Activated CD4-positive, CD25-positive, alpha-beta regulatory T cell treated with anti-CD3 and anti-CD28 coated beads, Interleukin-2, amount 50 U/mL, for 16 hours (primary cell): ENCODE measurements around the gene NFYC.

Experiments
- DNase-seq: peaks from one replicate; pipeline ENCODE4 v3.0.0-alpha.2; 2020; ENCODE audit warnings: low read depth, low spot score

The NFYC gene

DNA sequence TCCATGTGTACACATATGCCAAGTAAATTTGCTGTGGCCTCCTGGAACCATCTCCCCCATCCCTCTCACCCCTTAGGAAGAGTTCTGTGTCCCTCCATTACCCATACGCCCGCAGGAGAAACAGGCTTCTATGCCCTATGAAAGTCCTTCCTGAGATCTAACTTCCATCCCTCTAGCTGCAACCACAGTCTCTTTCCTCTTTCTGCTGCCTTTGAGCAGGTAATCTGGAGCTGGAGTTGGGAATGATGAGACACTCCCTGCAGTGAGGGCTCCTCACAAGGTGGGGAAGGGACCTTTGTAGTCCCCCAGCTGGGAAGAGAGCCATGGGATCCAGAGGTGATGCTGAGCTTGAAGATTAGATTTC lies 90.1 kb downstream of the NFYC start:
- no peak for DNase-seq

DNA sequence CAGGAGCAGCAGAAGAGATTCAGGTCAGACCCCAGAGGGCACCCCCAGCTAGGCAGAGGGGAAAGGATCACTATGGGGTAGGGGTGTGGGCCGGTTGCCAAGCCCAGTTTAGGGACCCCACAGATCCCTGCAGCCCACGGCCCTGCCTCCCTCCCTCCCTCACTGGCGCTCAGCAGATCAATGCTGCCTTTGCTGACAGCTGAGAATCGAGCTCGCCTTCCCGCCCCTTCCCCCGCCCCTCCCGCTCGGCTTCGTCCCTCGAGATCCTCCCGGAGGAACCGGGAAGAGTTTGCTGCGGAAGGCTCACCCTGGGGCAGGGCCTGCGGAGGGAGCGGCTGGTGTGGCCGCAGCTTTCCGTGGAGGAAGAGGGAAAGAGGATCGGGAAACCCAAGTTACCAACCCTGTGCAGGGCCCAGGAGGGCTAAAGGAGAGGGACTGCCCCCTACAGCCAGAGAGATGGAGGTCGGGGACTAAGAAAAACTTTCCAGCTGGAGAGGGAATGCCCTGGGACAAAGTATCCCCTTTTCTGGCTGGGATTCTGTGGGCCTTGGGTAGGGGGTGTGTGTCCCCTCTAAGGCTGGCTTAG lies 91.0 kb downstream of the NFYC start:
- DNase-seq: no peak

GRCh38 chr1:40783001-40783905 lies 91.7 kb downstream of the NFYC start, which contains the start of gene KCNQ4:
Gene KCNQ4 (plus strand): TSS chr1:40783787. CDS start chr1:40784094, 307 bp downstream.
- no peak for DNase-seq

DNA sequence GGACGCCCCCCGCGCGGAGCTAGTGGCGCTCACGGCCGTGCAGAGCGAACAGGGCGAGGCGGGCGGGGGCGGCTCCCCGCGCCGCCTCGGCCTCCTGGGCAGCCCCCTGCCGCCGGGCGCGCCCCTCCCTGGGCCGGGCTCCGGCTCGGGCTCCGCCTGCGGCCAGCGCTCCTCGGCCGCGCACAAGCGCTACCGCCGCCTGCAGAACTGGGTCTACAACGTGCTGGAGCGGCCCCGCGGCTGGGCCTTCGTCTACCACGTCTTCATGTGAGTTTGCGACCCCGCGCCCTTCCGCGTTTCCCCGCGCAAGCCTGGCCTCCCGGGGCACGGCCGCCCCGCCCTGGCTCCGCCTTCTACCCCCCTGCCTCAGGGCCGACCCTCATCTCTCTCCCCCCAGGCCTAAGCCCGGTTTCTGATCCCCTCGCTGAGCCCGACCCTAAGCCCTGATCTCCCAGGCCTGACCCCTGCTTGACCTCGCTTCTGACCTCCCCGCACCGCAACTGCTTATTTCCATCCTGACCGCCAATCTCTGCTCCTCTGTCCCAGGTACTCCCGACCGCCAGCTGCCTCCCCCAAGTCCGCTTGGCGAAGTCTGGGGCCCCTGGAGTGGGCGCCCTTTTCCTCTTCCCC lies 92.8 kb downstream of the NFYC start:
- DNase-seq: no peak

GRCh38 chr1:40784771-40785151 lies 93.3 kb downstream of the NFYC start:
- no peak for DNase-seq

DNA sequence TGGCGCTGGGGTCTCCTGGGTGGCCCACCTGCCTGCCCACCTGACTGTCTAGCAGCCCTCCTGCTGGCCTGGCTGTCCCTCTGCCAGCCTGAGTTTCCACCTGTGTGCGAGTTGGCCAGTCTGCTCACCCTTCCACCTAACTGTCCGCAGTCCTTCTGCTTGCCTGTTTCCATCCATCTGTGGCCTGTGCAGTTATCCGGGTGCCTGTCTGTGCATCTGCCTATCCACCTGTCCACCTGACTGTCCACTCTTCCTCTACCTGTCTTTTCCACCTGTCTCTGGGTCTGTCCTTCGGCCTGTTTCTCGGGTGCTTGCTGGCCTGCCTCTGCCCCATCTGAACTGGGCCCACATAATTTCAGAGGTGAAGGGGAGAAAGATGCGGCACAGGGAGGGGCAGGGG lies 93.9 kb downstream of the NFYC start:
- DNase-seq: no peak

GRCh38 chr1:40786171-40786994 lies 94.9 kb downstream of the NFYC start:
- no peak for DNase-seq

DNA sequence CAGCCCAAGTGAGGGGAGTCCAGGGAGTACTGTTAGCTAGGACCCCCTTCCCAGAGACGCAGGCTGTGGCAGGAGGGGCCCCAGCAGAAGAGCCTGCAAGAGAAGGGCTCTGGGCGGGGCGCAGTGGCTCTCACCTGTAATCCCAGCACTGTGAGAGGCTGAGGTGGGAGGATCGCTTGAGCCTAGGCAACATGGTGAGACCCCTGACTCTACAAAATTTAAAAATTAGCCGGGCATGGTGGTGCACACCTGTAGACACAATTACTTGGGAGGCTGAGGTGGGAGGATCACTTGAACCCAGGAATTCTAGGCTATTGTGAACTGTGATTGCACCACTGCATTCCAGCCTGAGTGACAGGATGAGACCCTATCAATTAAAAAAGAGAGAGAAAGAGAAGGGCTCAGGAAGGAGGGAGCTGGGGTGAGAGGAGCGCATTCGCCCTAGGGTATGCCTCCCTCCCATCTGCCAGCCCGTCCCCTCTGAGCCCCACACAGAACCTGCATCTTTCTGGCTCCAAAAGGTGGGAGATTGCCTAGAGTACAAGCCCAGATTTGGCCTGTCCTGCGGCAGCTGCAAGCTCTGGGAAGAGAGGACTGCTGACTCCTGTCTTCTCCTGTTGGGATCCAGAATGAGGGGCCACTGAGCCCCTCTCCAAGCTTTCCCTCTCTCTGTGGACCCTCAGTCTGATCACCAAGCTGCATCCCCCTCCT lies 95.6 kb downstream of the NFYC start:
- DNase-seq: no peak

- no peak for DNase-seq
Measured at GRCh38 chr1:40787737-40788560, 96.4 kb downstream of the NFYC start.

GRCh38 chr1:40788561-40789341 lies 97.2 kb downstream of the NFYC start:
- DNase-seq: no peak

DNA sequence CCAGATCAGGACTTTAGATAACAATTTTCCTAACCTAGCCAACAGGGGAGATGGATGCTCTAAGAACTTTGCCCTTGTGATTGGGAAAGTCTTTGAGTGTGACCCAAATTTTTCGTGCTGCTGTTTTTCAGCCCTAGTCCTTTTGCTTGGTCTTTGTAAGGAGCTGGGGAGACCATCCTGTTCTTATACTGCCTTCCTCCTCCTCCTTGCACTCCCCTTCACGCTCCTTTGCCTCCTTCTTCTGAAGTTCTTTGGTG lies 97.8 kb downstream of the NFYC start:
- no peak for DNase-seq

- DNase-seq: no peak
Measured at GRCh38 chr1:40789661-40790430, 98.3 kb downstream of the NFYC start.

DNA sequence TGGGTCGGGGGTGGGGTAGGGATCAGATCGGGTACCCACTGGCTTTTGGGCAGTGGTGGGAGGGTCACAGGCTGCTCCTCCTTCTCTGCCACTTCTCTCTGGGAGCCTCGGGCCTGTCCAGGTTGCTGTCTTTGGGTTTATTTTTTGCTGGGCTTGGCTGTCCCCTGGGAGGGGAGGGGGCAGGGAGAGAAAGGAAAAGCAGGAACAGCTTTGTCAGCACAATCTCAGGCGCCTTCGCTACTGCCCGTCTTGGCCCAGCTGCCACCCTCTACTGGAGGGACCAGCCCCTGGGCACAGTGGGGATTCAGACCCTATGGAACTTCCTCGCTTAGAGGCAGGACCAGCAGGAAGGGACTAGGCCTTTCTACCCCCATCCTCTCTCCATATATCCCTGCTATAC lies 100.5 kb downstream of the NFYC start:
- no peak for DNase-seq

DNA sequence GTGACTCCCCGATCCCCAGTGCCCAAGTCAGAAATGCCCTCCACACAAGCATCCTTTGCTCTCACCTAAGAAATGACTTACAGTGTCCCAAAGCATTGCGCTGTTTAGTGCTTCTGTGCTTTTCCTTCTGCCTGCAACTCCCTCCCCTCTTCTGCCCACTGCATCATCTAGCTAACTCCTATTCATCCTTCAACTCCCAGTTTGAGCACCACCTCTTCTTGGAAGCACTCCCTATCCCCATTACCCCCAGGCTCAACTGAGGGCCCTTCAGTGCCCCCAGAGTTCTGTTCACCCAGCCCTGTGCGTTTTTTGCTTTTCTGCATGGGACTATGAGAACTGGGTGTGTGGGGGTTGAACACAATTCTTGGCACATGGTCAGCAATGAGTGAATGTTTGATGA lies 102.1 kb downstream of the NFYC start:
- DNase-seq: no peak

GRCh38 chr1:40794048-40794447 lies 102.5 kb downstream of the NFYC start:
- DNase-seq: no peak

DNA sequence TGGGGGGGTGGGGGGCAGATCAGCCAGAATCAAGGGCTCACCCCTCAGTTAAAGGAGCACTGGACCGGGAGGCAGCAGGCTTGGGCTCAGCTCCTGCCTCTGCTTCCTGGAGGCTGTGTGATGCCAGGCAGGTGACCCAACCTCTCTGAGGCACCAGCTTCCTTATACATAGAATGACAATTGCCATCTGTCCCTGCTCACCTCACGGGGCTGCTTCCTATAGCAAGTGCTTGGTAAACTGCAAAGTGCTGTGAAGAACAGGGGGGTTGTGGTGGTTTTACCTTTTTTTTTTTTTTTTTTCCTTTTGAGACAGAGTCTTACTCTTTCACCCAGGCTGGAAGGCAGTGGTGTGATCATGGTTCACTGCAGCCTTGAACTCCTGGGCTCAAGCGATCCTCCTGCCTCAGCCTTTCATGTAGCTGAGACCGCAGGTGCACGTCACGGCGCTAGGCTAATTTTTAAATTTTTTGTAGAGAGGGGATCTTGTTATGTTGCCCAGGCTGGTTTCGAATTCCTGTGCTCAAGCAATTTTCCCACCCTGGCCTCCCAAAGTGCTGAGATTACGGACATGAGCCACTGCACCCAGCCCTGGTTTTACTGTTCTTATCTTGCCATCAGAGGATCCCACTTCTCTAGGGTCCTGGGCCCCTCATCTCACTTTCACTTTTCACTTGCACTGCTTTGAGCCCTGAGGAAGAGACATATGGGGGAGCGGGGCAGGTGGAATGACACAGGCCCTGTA lies 103.6 kb downstream of the NFYC start:
- DNase-seq: no peak

- no peak for DNase-seq
Measured at GRCh38 chr1:40795811-40796586, 104.5 kb downstream of the NFYC start.
